HepG2 (cell line): ENCODE measurements around the gene CEBPB.

ENCODE experiments used
- DR1 ChIP-seq: sonication (generic); formaldehyde crosslinking; IDR thresholded peaks from 2 replicates; pipeline ENCODE4 v1.8.0; 2021; ENCODE audit warnings: mild to moderate bottlenecking, missing genetic modification reagents, inconsistent platforms
- IKZF1 ChIP-seq: fragments of 450-650 bp; IDR thresholded peaks from 2 replicates; pipeline ENCODE4 v1.7.1; 2016
- NFE2L2 ChIP-seq: fragments of 150-350 bp; IDR thresholded peaks from 2 replicates; pipeline ENCODE4 v1.6.1; 2014; ENCODE audit warnings: low read length
- SMC3 ChIP-seq: IDR thresholded peaks from 2 replicates; pipeline ENCODE4 v1.6.1; 2011; ENCODE audit warnings: low read length, improper control_type of control experiment
- TP53 ChIP-seq: sonication (generic); formaldehyde crosslinking; conservative IDR thresholded peaks from 2 replicates; pipeline ENCODE4 v1.4.0; 2020; ENCODE audit warnings: missing genetic modification reagents
- ZNF446 ChIP-seq: sonication (generic); formaldehyde crosslinking; IDR thresholded peaks from 2 replicates; pipeline ENCODE4 v1.5.0; 2020; ENCODE audit warnings: mild to moderate bottlenecking, missing genetic modification reagents
- ZNF720 ChIP-seq: sonication (generic); formaldehyde crosslinking; IDR thresholded peaks from 2 replicates; pipeline ENCODE4 v1.4.0; 2020; ENCODE audit warnings: missing genetic modification reagents

DNA sequence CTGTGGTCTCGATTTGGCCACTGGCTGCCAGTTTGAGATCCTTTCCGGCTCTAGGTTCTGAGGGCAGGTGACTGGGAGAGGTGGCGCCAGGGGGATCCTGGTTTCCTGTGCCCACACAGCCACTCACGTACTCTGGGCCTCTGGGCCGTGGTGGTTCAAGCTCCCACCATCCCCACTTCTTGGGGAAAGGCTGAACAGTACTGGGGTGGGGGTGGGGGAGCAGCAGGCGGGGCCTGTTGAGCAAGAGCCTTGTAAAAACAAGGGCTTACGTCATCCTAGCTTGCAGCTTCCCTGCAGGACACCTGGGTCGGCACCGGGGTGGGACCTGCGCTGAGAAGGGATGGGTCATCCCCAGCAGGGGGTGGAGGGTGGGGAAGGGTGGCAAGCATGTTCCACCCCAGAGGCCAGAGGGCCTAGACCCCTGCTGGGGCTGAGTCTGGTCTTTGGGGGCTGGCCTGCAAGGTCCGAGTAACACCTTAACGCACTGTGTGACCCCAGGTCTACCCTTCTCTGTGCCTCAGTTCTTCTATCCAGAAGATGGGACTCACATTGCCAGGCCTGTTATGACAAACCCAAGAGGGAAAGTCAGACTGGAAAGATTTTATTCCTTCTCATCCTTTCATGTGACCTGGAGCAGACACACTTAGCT, 3.1 kb upstream of the CEBPB start:
- TF ChIP-seq TP53 (no peak), ZNF720 (no peak), ZNF446 (CRISPR knock-in tag) (peak; percentile 59; the same call in 1 of the 2 replicates), NFE2L2 (no peak), SMC3 (no peak), IKZF1 (no peak), DR1 (no peak)
